ENCODE measurements around the gene CARD19. TPM values are rescaled to one million over a fixed set of nuclear protein-coding genes. Genes with fewer than 3 reads are reported as not detected.

Gene CARD19
- total RNA-seq, 4 donors from 2014 or later = 16.2 to 37.8 (median 29.0) TPM

- WGBS, 2 donors = 13% methylated on average over 3 of the region's 15 CpGs; no CpG with 5 or more reads in 1 of the 2 donors
- peak overlapping the region in 1 of 4 donors; percentile 34 for H3K4me3 ChIP-seq
These were observed 35.0 kb downstream of the CARD19 start for GRCh38 chr9:93130861-93131481.

GRCh38 chr9:93131599-93132286 is 35.7 kb downstream of the CARD19 start:
- peaks cover 62 to 97% (median 90%) of the 10 kb centered on the region in 3 donors for H3K4me1 ChIP-seq
- intact Hi-C loops (cut with DNase I) = no loop called here
- peak overlapping the region; percentile 89 to 97 (median 94) for H3K27ac ChIP-seq
- no peaks in the 10 kb centered on the region for H3K36me3 ChIP-seq
- no peak for DNase-seq
- no peaks in the 10 kb centered on the region for H3K9me3 ChIP-seq
- H3K27me3 ChIP-seq = no peaks in the 10 kb centered on the region
- H3K4me3 ChIP-seq = peak overlapping the region in 3 of 4 donors; percentile 69 to 88 (median 81)
- 67 to 69% methylated on average over 3 to 12 of the region's 13 CpGs for WGBS, 2 donors
- no peak for TF ChIP-seq POLR2A (IDR thresholded peaks at IDR 0.05)
- TF ChIP-seq, protein P1, sequence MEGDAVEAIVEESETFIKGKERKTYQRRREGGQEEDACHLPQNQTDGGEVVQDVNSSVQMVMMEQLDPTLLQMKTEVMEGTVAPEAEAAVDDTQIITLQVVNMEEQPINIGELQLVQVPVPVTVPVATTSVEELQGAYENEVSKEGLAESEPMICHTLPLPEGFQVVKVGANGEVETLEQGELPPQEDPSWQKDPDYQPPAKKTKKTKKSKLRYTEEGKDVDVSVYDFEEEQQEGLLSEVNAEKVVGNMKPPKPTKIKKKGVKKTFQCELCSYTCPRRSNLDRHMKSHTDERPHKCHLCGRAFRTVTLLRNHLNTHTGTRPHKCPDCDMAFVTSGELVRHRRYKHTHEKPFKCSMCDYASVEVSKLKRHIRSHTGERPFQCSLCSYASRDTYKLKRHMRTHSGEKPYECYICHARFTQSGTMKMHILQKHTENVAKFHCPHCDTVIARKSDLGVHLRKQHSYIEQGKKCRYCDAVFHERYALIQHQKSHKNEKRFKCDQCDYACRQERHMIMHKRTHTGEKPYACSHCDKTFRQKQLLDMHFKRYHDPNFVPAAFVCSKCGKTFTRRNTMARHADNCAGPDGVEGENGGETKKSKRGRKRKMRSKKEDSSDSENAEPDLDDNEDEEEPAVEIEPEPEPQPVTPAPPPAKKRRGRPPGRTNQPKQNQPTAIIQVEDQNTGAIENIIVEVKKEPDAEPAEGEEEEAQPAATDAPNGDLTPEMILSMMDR (IDR thresholded peaks at IDR 0.05) = no peak

More at GRCh38 chr9:93130861-93131481, 35.0 kb downstream of the CARD19 start:
- no peaks in the 10 kb centered on the region for H3K9me3 ChIP-seq
- TF ChIP-seq POLR2A (IDR thresholded peaks at IDR 0.05) = no peak
- TF ChIP-seq, protein P1 (IDR thresholded peaks at IDR 0.05) = peak in 1 of 6 experiments; percentile 15
- DNase-seq = no peak
- H3K27me3 ChIP-seq = no peaks in the 10 kb centered on the region
- peaks cover 0 to 4% (median 0%) of the 10 kb centered on the region in 3 donors for H3K36me3 ChIP-seq
- H3K27ac ChIP-seq = peak overlapping the region; percentile 89 to 97 (median 94)
- intact Hi-C loops (cut with DNase I) = no loop called here
- peaks cover 67 to 97% (median 90%) of the 10 kb centered on the region in 3 donors for H3K4me1 ChIP-seq

- intact Hi-C loops (cut with DNase I) = no loop called here
- peak overlapping the region; percentile 89 to 97 (median 94) for H3K27ac ChIP-seq
- TF ChIP-seq, protein P1 (IDR thresholded peaks at IDR 0.05) = no peak
- TF ChIP-seq POLR2A (IDR thresholded peaks at IDR 0.05) = no peak
- no peaks in the 10 kb centered on the region for H3K36me3 ChIP-seq
- WGBS, 2 donors = 11% methylated on average over 3 of the region's 12 CpGs; no CpG with 5 or more reads in 1 of the 2 donors
- H3K4me3 ChIP-seq = peak overlapping the region; percentile 69 to 88 (median 80)
- no peaks in the 10 kb centered on the region for H3K27me3 ChIP-seq
- no peak for DNase-seq
- H3K9me3 ChIP-seq = no peaks in the 10 kb centered on the region
- peaks cover 63 to 97% (median 88%) of the 10 kb centered on the region in 3 donors for H3K4me1 ChIP-seq
These were observed 36.4 kb downstream of the CARD19 start for GRCh38 chr9:93132287-93132927.

DNA sequence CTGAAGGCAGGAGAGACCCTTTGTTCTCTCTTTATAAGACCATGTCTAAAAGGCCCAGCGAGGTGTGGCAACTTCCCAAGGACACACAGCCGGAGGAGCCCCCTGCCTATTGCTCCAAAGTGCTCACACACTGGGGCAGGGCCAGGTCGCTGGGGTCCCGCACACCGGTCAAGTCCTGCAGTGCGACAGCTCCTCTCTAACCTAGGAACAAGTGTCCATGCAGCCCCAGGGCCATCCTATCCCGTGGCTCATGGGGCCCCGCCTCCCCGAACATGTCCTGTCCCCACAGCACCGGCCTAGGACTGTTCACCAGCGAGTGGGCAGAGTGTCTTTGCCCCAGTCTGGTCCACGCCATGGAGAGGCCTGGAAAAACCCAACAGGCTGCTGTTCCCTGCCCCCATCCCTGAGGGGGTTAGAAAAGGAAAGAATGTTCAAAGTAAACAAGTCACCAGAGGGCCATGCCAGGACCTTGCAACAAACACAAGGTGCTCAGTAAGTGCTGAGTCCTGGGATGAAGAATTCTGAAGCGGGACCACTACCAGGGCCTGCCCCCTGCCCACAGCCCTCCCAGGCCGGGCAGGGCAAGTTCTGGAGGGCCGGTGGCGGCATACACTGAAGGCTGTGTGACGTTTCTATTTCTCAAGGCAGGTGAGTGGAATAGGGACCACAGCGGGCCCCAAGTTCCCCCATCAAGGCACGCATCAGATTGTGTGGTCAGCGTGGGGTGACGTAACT is 37.1 kb downstream of the CARD19 start:
- intact Hi-C loops (cut with DNase I) = no loop called here
- H3K27me3 ChIP-seq = no peaks in the 10 kb centered on the region
- TF ChIP-seq, protein P1 (IDR thresholded peaks at IDR 0.05) = no peak
- no peak for TF ChIP-seq POLR2A (IDR thresholded peaks at IDR 0.05)
- 0 to 18% methylated on average over 5 to 11 of the region's 21 CpGs for WGBS, 2 donors
- H3K4me3 ChIP-seq = peak overlapping the region; percentile 69 to 88 (median 80)
- no peaks in the 10 kb centered on the region for H3K9me3 ChIP-seq
- peaks cover 57 to 96% (median 80%) of the 10 kb centered on the region in 3 donors for H3K4me1 ChIP-seq
- no peak for DNase-seq
- H3K27ac ChIP-seq = peak overlapping the region; percentile 89 to 97 (median 94)
- no peaks in the 10 kb centered on the region for H3K36me3 ChIP-seq
